ENCODE results near the gene GALNTL6. TPM values are rescaled to one million over a fixed set of nuclear protein-coding genes. Genes with fewer than 3 reads are reported as not detected.

GALNTL6 gene
- total RNA-seq, 4 donors from 2014 or later = 0.67 to 0.70 TPM; not detected in 2

DNA sequence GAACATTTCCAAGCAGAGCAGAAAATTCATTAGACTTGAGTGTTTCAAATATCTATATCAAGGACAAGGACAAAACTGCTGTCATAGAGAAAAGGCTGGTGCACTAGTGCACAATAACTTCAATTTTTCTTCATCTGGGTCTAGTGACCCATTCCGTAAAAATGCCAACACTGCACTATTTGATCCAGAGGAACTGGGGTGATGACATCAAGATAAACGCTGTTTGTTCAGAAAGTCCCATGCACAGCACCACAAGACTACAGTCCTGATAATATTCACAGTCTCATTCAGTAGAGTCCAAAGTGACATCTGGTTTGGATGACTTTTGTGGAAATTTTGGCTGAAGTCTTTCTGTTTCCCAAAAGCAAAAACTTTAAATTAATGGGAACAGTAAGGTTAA, 1051.9 kb downstream of the GALNTL6 start:
- Histone ChIP-seq H3K27ac (no peak overlapping the region), H3K9me3 (no peaks in the 10 kb centered on the region), H3K36me3 (no peaks in the 10 kb centered on the region), H3K4me1 (no peaks in the 10 kb centered on the region), H3K27me3 (no peaks in the 10 kb centered on the region), H3K4me3 (no peak overlapping the region)
- DNase-seq = no peak
- no peak for TF ChIP-seq POLR2A (IDR thresholded peaks at IDR 0.05)
- TF ChIP-seq, protein P1, sequence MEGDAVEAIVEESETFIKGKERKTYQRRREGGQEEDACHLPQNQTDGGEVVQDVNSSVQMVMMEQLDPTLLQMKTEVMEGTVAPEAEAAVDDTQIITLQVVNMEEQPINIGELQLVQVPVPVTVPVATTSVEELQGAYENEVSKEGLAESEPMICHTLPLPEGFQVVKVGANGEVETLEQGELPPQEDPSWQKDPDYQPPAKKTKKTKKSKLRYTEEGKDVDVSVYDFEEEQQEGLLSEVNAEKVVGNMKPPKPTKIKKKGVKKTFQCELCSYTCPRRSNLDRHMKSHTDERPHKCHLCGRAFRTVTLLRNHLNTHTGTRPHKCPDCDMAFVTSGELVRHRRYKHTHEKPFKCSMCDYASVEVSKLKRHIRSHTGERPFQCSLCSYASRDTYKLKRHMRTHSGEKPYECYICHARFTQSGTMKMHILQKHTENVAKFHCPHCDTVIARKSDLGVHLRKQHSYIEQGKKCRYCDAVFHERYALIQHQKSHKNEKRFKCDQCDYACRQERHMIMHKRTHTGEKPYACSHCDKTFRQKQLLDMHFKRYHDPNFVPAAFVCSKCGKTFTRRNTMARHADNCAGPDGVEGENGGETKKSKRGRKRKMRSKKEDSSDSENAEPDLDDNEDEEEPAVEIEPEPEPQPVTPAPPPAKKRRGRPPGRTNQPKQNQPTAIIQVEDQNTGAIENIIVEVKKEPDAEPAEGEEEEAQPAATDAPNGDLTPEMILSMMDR (IDR thresholded peaks at IDR 0.05) = no peak

DNA sequence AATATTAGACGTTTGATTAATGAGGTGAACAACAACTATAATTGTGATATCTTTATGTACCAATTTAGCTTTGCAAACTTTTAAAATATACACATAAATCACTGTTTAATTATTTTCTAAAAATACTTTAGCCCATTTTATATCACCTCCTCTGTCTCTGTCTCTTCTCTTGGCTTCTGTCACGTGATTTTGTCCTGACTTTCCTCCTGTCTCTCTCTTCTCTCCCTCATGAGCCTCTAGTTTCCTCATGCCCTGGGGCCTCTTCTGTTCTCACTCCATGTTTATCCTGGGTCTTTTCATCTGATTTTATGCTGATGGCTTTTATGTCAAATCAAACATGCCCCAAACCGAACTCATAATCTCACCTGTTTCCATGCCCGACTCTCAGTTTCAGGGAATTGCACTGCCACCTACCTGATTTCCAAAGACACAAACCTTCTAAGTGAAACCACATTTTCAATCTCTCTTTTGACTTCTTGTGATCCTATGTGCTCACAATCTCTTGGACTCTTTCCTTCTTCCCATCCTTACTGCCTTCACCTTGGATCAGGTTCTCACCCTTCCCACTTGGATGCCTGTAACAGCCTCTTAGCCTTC, 1052.4 kb downstream of the GALNTL6 start:
- no peaks in the 10 kb centered on the region for H3K9me3 ChIP-seq
- H3K36me3 ChIP-seq = no peaks in the 10 kb centered on the region
- H3K4me1 ChIP-seq = no peaks in the 10 kb centered on the region
- no peaks in the 10 kb centered on the region for H3K27me3 ChIP-seq
- TF ChIP-seq POLR2A (IDR thresholded peaks at IDR 0.05) = no peak
- TF ChIP-seq, protein P1 (IDR thresholded peaks at IDR 0.05) = no peak
- no peak overlapping the region for H3K4me3 ChIP-seq
- no peak for DNase-seq
- H3K27ac ChIP-seq = no peak overlapping the region

DNA sequence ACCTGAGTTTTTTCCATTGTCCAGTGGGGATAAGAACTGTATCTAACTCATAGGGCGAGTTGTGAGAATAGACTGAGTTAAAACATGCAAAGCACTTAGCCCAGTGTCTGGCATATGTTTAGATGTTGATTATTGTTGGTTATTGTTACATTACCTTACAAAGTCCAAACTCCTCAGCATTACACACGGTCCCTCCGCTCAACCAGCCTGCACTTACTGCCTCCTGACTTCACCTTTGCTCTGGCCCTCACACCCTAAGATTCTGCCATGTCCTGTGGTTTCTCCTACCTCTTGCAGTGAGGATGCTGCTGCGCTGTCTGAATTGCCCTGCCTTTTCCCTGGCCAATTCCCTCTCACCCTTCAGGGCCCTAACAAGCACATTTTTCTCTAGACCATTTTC, 1053.2 kb downstream of the GALNTL6 start:
- no peaks in the 10 kb centered on the region for H3K36me3 ChIP-seq
- peak in 1 of 3 donors; percentile 51 for DNase-seq
- H3K27ac ChIP-seq = no peak overlapping the region
- no peak for TF ChIP-seq POLR2A (IDR thresholded peaks at IDR 0.05)
- TF ChIP-seq, protein P1 (IDR thresholded peaks at IDR 0.05) = no peak
- no peak overlapping the region for H3K4me3 ChIP-seq
- H3K9me3 ChIP-seq = no peaks in the 10 kb centered on the region
- H3K4me1 ChIP-seq = no peaks in the 10 kb centered on the region
- no peaks in the 10 kb centered on the region for H3K27me3 ChIP-seq

DNA sequence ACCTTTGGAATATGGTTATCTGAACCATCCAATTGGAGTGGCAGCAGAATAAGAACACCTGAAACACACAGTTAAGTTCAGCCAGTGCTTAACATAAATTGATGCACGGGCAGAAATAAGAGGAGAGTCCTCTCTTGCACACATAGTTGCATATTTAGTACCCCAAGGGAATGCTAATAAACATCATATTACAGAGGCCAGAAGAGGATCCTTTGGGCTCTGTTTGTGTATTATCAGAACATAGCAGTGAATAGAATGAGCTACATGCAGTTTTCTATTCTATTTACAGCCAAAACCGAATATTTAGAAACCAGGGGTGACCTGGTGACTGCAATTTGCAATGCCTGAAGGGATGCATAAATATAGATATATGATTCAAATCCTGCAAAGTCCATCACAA, 1054.6 kb downstream of the GALNTL6 start:
- no peaks in the 10 kb centered on the region for H3K9me3 ChIP-seq
- H3K4me3 ChIP-seq = no peak overlapping the region
- no peaks in the 10 kb centered on the region for H3K27me3 ChIP-seq
- no peak for TF ChIP-seq POLR2A (IDR thresholded peaks at IDR 0.05)
- TF ChIP-seq, protein P1 (IDR thresholded peaks at IDR 0.05) = no peak
- no peaks in the 10 kb centered on the region for H3K4me1 ChIP-seq
- H3K36me3 ChIP-seq = no peaks in the 10 kb centered on the region
- no peak overlapping the region for H3K27ac ChIP-seq
- no peak for DNase-seq

DNA sequence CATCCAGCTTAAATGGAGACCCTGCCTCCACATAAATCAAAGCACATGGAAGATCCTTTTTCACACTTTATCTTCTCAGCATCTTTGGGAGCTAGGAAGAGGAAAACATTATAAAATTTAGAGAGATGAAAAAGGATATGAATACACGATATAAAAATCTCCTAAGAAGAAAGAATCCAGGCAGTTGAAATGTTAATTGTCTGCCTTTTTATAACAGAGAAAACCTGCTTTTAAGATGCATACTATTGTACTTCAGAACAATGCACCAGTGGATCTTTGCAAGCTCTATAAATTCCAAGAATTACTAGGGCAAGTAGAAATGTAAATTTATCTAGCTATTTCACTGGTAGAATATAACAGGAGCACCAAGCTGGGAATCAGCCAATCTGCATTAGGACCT, 1055.1 kb downstream of the GALNTL6 start:
- TF ChIP-seq, protein P1 (IDR thresholded peaks at IDR 0.05) = no peak
- no peak for TF ChIP-seq POLR2A (IDR thresholded peaks at IDR 0.05)
- Histone ChIP-seq H3K36me3 (no peaks in the 10 kb centered on the region), H3K27me3 (no peaks in the 10 kb centered on the region)

More for the DNA sequence above, 1055.1 kb downstream of the GALNTL6 start:
- Histone ChIP-seq H3K4me3 (no peak overlapping the region), H3K4me1 (no peaks in the 10 kb centered on the region), H3K9me3 (no peaks in the 10 kb centered on the region), H3K27ac (no peak overlapping the region)
- DNase-seq = no peak

All from Peyer's patch (tissue), 4 donors.